A673 (cell line): Measurements from ENCODE around the gene TMEM203. TPM values are rescaled to one million over a fixed set of nuclear protein-coding genes. Genes with fewer than 3 reads are reported as not detected.

Experiments used
- BruUV-seq: library from RNA; stranded (reverse); fragments of 400-500 nt; replicated peaks from 2 replicates; lab custom pipeline; 2021; lab: Mats Ljungman, UMichigan
- CTCF ChIA-PET: fragments of 300-600 bp; sonication (Branson Sonifier 250); formaldehyde crosslinking; loops from one replicate; lab custom pipeline; 2022; ENCODE audit warnings: antibody characterized with exemption; lab: Charles Lee
- POLR2A ChIA-PET: fragments of 300-600 bp; sonication (Branson Sonifier 250); formaldehyde crosslinking; loops from one replicate; lab custom pipeline; 2022; ENCODE audit warnings: antibody characterized with exemption; ENCODE audit not compliant: low non-redundant PET; lab: Charles Lee
- DNase-seq: peaks from one replicate; pipeline ENCODE4 v3.0.0-alpha.2; 2015; ENCODE audit warnings: low spot score
- H3K27ac ChIP-seq: fragments of 200-600 bp; sonication (generic); 2 replicates; pipeline ENCODE4 v1.5.1; 2016; ENCODE audit warnings: mixed run types, low read depth, mild to moderate bottlenecking, mixed read lengths, antibody characterized with exemption, low read length; ENCODE audit not compliant: poor library complexity, severe bottlenecking
- H3K27me3 ChIP-seq: fragments of 200-600 bp; sonication (generic); replicated peaks from 2 replicates; pipeline ENCODE4 v1.6.1; 2017; ENCODE audit warnings: mixed run types, low read depth, mild to moderate bottlenecking, mixed read lengths, antibody characterized with exemption, low read length; ENCODE audit not compliant: insufficient read depth, poor library complexity
- H3K36me3 ChIP-seq: fragments of 200-600 bp; sonication (generic); 2 replicates; pipeline ENCODE4 v1.6.1; 2016; ENCODE audit warnings: mixed run types, mild to moderate bottlenecking, mixed read lengths, antibody characterized with exemption, low read length; ENCODE audit not compliant: insufficient read depth, poor library complexity, severe bottlenecking
- H3K4me1 ChIP-seq: fragments of 200-600 bp; sonication (generic); 2 replicates; pipeline ENCODE4 v1.6.1; 2017; ENCODE audit warnings: mixed run types, mild to moderate bottlenecking, mixed read lengths, antibody characterized with exemption, low read length; ENCODE audit not compliant: insufficient read depth, poor library complexity, severe bottlenecking
- H3K4me3 ChIP-seq: fragments of 200-600 bp; sonication (generic); 2 replicates; pipeline ENCODE4 v1.5.1; 2016; ENCODE audit warnings: low read depth, mixed run types, mild to moderate bottlenecking, mixed read lengths, low read length; ENCODE audit not compliant: poor library complexity, severe bottlenecking
- H3K9me3 ChIP-seq: fragments of 200-600 bp; sonication (generic); 2 replicates; pipeline ENCODE4 v1.6.1; 2016; ENCODE audit warnings: mixed run types, low read depth, mild to moderate bottlenecking, mixed read lengths, antibody characterized with exemption, low read length; ENCODE audit not compliant: poor library complexity, severe bottlenecking
- EZH2 ChIP-seq: fragments of 200-600 bp; sonication (generic); IDR thresholded peaks from 2 replicates; pipeline ENCODE4 v1.6.1; 2017; ENCODE audit warnings: borderline replicate concordance, low read depth, mild to moderate bottlenecking, mixed read lengths, antibody characterized with exemption, low read length; ENCODE audit not compliant: poor library complexity, severe bottlenecking
- intact Hi-C: fragments of 100-400 bp; cut with micrococcal nuclease; formaldehyde crosslinking; loops from one replicate; pipeline ENCODE4 v1.10.0; 2022; ENCODE audit not compliant: unreplicated experiment
- total RNA-seq: library from RNA; stranded (reverse); gene quantifications from 2 replicates; pipeline ENCODE4 v1.2.3, GENCODE V29; 2021
- TF ChIP-seq, protein P1 (sequence below): fragments of 300-800, 200-600 bp; sonication (generic); conservative IDR thresholded peaks from 2 replicates; pipeline ENCODE4 v1.5.1; 2017; ENCODE audit warnings: low read depth, mild to moderate bottlenecking, antibody characterized with exemption, low read length, moderate library complexity, mixed read lengths

TMEM203 gene
- total RNA-seq, 1 experiment from 2014 or later: 37.5 TPM

DNA sequence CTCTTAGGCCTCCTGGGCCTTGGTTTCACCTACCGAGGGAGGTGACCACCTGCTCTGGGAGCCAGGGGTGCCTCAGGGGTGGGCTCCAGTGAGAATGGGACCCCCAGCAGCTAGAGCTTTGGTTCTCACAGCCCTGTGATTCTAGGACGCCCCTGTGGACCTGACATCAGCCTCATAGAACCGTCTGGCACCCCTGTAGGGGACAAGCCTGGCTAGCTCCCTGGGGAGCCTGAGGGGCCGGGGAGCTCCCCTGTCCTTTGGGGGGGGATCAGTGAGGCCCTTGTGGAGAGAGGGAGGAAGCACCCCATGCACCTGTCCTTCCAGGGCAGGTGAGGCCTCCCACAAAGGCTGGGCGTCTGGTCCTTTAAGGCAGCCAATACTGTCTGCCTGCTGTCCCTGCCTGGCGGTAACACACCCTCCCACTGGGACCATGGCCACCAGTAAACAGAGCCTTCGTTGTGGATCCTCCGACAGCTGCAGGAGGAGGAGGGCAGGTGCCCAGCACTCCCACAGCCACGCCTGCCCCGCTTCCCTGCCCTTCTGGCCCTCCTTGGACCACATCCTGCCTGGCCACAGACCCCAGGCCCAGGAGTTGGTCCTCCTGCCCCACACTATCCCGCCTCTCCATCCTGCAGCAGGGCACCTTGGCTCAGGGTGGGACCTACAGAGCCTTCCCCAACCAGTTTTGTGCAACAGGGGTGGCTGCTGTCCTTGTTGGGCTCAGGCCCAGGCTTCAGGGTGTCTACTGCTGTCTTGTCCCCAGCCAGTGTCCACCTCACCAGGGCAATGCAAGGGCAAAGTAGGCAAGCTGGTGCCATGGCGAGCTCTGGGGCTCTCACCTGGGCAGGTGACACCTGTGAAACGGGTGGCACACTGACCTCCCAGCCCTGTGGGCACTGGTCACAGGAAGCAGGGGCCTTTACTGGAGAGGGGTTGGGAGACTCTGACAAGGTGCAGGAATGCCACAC lies 32.6 kb upstream of the TMEM203 start:
- TF ChIP-seq, protein P1, sequence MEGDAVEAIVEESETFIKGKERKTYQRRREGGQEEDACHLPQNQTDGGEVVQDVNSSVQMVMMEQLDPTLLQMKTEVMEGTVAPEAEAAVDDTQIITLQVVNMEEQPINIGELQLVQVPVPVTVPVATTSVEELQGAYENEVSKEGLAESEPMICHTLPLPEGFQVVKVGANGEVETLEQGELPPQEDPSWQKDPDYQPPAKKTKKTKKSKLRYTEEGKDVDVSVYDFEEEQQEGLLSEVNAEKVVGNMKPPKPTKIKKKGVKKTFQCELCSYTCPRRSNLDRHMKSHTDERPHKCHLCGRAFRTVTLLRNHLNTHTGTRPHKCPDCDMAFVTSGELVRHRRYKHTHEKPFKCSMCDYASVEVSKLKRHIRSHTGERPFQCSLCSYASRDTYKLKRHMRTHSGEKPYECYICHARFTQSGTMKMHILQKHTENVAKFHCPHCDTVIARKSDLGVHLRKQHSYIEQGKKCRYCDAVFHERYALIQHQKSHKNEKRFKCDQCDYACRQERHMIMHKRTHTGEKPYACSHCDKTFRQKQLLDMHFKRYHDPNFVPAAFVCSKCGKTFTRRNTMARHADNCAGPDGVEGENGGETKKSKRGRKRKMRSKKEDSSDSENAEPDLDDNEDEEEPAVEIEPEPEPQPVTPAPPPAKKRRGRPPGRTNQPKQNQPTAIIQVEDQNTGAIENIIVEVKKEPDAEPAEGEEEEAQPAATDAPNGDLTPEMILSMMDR: no peak
- TF ChIP-seq EZH2: no peak
- ChIA-PET CTCF (interaction anchor here (0.6 kb wide), 1 partner anchor 367 kb away, joined by 3 read pairs; no protein-coding TSS in a partner anchor), POLR2A (no interaction called here)
- DNase-seq: no peak
- H3K27me3 ChIP-seq: no peaks in the 10 kb centered on the region
- intact Hi-C loops: loop anchor here (5.0 kb wide), 1 partner anchor 191 kb away; the partner anchor contains the start of gene NPDC1
- H3K27ac ChIP-seq: peak overlapping the region; percentile 62
- peaks cover 27% of the 10 kb centered on the region for H3K4me1 ChIP-seq
- peaks cover 15% of the 10 kb centered on the region for H3K36me3 ChIP-seq
- H3K9me3 ChIP-seq: no peaks in the 10 kb centered on the region
- H3K4me3 ChIP-seq: no peak overlapping the region
- no TSS peak for BruUV-seq

DNA sequence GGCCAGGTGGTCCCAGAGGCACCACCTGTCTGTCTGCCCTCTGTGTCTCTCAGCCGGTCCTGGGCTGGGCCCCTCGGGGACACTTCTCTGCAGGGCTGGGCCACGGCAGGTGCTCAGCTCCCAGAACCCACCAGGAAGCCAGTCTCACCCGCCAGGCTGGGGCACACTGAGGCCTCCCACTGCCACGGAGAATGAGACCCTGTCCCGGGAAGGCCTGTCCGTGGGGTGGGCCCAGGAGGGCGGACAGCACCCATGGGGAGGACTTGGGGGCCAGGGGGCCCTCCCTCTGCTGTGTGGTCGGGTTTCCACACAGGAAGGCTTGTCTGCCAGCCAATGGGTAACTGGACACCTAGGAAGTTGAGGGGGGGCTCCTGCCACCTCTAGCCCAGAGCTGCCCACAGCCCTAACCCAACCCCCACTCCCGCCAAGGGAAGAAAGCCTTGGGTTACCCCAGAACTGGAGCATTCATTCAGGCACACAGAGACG lies 31.5 kb upstream of the TMEM203 start:
- DNase-seq: no peak
- POLR2A ChIA-PET: interaction anchor here (0.6 kb wide), 3 partner anchors 8 to 207 kb away, joined by 3 to 7 read pairs (median 7); no protein-coding TSS in a partner anchor
- CTCF ChIA-PET: interaction anchor here (0.5 to 1.1 kb wide), 27 partner anchors 10 to 446 kb away, joined by 3 to 22 read pairs (median 4); partner anchors contain the start of genes ANAPC2, MAN1B1, NELFB and NPDC1
- Histone ChIP-seq H3K36me3 (peaks cover 4% of the 10 kb centered on the region), H3K4me3 (peak overlapping the region; percentile 16), H3K4me1 (peaks cover 17% of the 10 kb centered on the region), H3K9me3 (no peaks in the 10 kb centered on the region), H3K27me3 (no peaks in the 10 kb centered on the region), H3K27ac (peak overlapping the region; percentile 62)
- TF ChIP-seq, protein P1: no peak
- no peak for TF ChIP-seq EZH2
- BruUV-seq: no TSS peak
- intact Hi-C loops: loop anchor here (5.0 kb wide), 1 partner anchor 190 kb away; the partner anchor contains the start of gene NPDC1

DNA sequence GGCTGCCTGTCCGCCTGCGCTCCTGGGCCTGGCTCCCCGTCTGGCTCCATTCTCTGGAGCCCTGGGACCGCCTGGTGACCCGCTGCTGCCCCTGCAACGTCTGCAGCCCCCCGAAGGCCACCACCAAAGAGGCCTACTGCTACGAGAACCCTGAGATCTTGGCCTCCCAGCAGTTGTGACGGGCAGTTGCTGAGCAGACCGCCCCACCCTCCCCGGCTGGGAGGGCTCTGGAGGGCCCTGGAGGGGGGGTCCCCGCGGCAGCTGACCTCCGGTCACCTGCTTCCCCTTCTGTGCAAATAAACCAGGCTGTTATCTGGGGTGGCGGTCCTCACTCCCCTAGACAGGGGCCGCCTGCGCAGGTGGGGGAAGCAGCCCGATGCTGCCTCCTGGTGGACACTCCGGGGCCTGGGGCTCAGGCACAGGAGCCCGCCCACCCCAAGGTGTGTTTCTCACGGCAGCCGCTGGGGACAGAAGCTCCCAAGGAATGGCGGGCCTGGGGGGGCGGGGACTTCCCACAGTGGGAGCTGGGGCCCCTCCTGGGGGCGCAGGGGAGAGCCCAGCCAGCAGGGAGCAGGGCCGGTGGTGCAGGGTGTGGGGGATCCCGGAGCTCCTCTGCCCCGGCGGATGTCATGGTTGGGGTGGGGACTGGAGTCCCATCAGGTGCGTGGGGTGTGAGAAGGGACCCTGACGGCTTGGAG lies 30.9 kb upstream of the TMEM203 start:
- Histone ChIP-seq H3K27me3 (no peaks in the 10 kb centered on the region), H3K4me3 (peak overlapping the region; percentile 16), H3K4me1 (peaks cover 17% of the 10 kb centered on the region), H3K27ac (peak overlapping the region; percentile 62), H3K36me3 (no peaks in the 10 kb centered on the region), H3K9me3 (no peaks in the 10 kb centered on the region)
- DNase-seq: peak; percentile 94
- no TSS peak for BruUV-seq
- TF ChIP-seq EZH2: no peak
- TF ChIP-seq, protein P1: peak; percentile 99
- POLR2A ChIA-PET: interaction anchor here (0.6 kb wide), 3 partner anchors 9 to 207 kb away, joined by 3 to 7 read pairs (median 7); no protein-coding TSS in a partner anchor
- intact Hi-C loops: loop anchor here (5.0 kb wide), 1 partner anchor 189 kb away; the partner anchor contains the start of gene NPDC1
- CTCF ChIA-PET: interaction anchor here (0.5 to 1.1 kb wide), 27 partner anchors 9 to 446 kb away, joined by 3 to 22 read pairs (median 4); partner anchors contain the start of genes ANAPC2, MAN1B1, NELFB and NPDC1
